Endothelial cell of umbilical vein (primary cell): ENCODE results near the gene SDHAF2. TPM values are rescaled to one million over a fixed set of nuclear protein-coding genes. Genes with fewer than 3 reads are reported as not detected.

Experiments
- BruUV-seq: library from RNA; stranded (reverse); fragments of 400-500 nt; replicated peaks from 2 replicates; lab custom pipeline; 2021; lab: Mats Ljungman, UMichigan
- CTCF ChIA-PET: fragments of 300-600, 350-600 bp; sonication (Branson Sonifier 250); formaldehyde crosslinking; loops from one replicate; lab custom pipeline; 2021; ENCODE audit warnings: antibody characterized with exemption, inconsistent platforms; lab: Charles Lee
- POLR2A ChIA-PET: fragments of 300-600, 350-600 bp; sonication (Branson Sonifier 250); formaldehyde crosslinking; loops from one replicate; lab custom pipeline; 2021; ENCODE audit warnings: antibody characterized with exemption, inconsistent platforms; lab: Charles Lee
- DNase-seq: peaks from one replicate; pipeline ENCODE4 v3.0.0-alpha.2; 2011; ENCODE audit warnings: low read depth, low spot score
- FAIRE-seq: peaks from 2 replicates; lab custom pipeline; 2011; peaks lifted over from hg19 to GRCh38; lab: Jason Lieb, UNC
- H2AFZ ChIP-seq: 2 replicates; pipeline ENCODE4 v1.6.0; 2012; ENCODE audit warnings: low read depth, low read length, control low read depth, inconsistent platforms
- H3K27ac ChIP-seq: 2 replicates; pipeline ENCODE4 v1.5.1; 2011; ENCODE audit warnings: low read depth, mild to moderate bottlenecking, control low read depth, low read length, moderate library complexity; ENCODE audit not compliant: insufficient read depth
- H3K27me3 ChIP-seq, 2 experiments: 2 replicates each; pipeline versions ENCODE4 v1.6.0 to v1.6.1; 2011; ENCODE audit warnings: low read length in 2 of 2, mixed read lengths in 1 of 2; ENCODE audit not compliant: control insufficient read depth in 2 of 2, insufficient read depth in 2 of 2
- H3K36me3 ChIP-seq, 2 experiments: 2 replicates in 1 of 2; 3 replicates in 1 of 2; pipeline ENCODE4 v1.5.1; 2011; ENCODE audit warnings: low read length in 2 of 2, mild to moderate bottlenecking in 1 of 2, moderate library complexity in 1 of 2; ENCODE audit not compliant: control insufficient read depth in 2 of 2, insufficient read depth in 2 of 2; ENCODE audit errors: extremely low read depth in 1 of 2
- H3K4me1 ChIP-seq: 3 replicates; pipeline ENCODE4 v1.5.1; 2011; ENCODE audit warnings: mild to moderate bottlenecking, low read length; ENCODE audit not compliant: control insufficient read depth, insufficient read depth; ENCODE audit errors: extremely low read depth
- H3K4me2 ChIP-seq: 2 replicates; pipeline ENCODE4 v1.6.1; 2011; ENCODE audit warnings: low read length, control low read depth, mixed read lengths; ENCODE audit not compliant: insufficient read depth
- H3K4me3 ChIP-seq, 3 experiments: fragments of 200-600 bp in 1 of 3; sonication (generic), shearing (Covaris generic) in 1 of 3; replicated peaks in 1 of 3; 2 replicates each; pipeline ENCODE4 v1.5.1; 2011 to 2016; ENCODE audit warnings: control low read depth in 3 of 3, low read length in 3 of 3, mild to moderate bottlenecking in 2 of 3, inconsistent platforms in 1 of 3, low read depth in 1 of 3, moderate library complexity in 1 of 3; ENCODE audit not compliant: insufficient read depth in 1 of 3
- H3K79me2 ChIP-seq: 2 replicates; pipeline ENCODE4 v1.6.0; 2012; ENCODE audit warnings: low read length, inconsistent platforms; ENCODE audit not compliant: control insufficient read depth, insufficient read depth
- H3K9ac ChIP-seq: replicated peaks from 2 replicates; pipeline ENCODE3; 2011; ENCODE audit warnings: low read length, control low read depth; ENCODE audit not compliant: insufficient read depth; ENCODE audit errors: extremely low read depth
- H3K9me1 ChIP-seq: replicated peaks from 3 replicates; pipeline ENCODE4 v1.6.0; 2011; ENCODE audit warnings: mild to moderate bottlenecking, low read length; ENCODE audit not compliant: control insufficient read depth, insufficient read depth; ENCODE audit errors: extremely low read depth
- H3K9me3 ChIP-seq: replicated peaks from 2 replicates; pipeline ENCODE4 v1.5.1; 2012; ENCODE audit warnings: low read length, inconsistent platforms; ENCODE audit not compliant: control insufficient read depth, insufficient read depth
- H4K20me1 ChIP-seq: replicated peaks from 2 replicates; pipeline ENCODE3; 2011; ENCODE audit warnings: mild to moderate bottlenecking, low read length; ENCODE audit not compliant: control insufficient read depth, insufficient read depth; ENCODE audit errors: extremely low read depth
- CTCF ChIP-seq, 2 donors: IDR thresholded peaks; 1 replicate in 1 of 2; 2 replicates in 1 of 2; pipeline ENCODE4 v1.5.1; 2011; ENCODE audit warnings: low read length in 2 of 2, mild to moderate bottlenecking in 2 of 2, moderate library complexity in 2 of 2, control low read depth in 1 of 2, inconsistent platforms in 1 of 2, low read depth in 1 of 2; ENCODE audit not compliant: insufficient read depth in 1 of 2; ENCODE audit errors: extremely low read depth in 1 of 2
- EZH2 ChIP-seq: IDR thresholded peaks from 2 replicates; pipeline ENCODE4 v1.6.1; 2012; ENCODE audit warnings: borderline replicate concordance, low read depth, mild to moderate bottlenecking, moderate library complexity, low read length, inconsistent platforms; ENCODE audit not compliant: severe bottlenecking
- FOS ChIP-seq: IDR thresholded peaks from 2 replicates; pipeline ENCODE4 v1.6.1; 2011; ENCODE audit warnings: mild to moderate bottlenecking, low read length, moderate library complexity, borderline replicate concordance; ENCODE audit not compliant: insufficient read depth
- GATA2 ChIP-seq: IDR thresholded peaks from 2 replicates; pipeline ENCODE4 v1.7.0; 2011; ENCODE audit warnings: low read depth, mild to moderate bottlenecking, moderate library complexity, mixed read lengths, low read length; ENCODE audit not compliant: insufficient read length, insufficient read depth
- JUN ChIP-seq: IDR thresholded peaks from 2 replicates; pipeline ENCODE4 v1.6.1; 2011; ENCODE audit warnings: borderline replicate concordance, low read depth; ENCODE audit not compliant: insufficient read length, insufficient read depth
- MAX ChIP-seq: IDR thresholded peaks from 2 replicates; pipeline ENCODE4 v1.6.1; 2011; ENCODE audit not compliant: insufficient read depth, insufficient read length
- MYC ChIP-seq: IDR thresholded peaks from one replicate; pipeline ENCODE4 v1.6.1; 2011; ENCODE audit warnings: mild to moderate bottlenecking, low read depth, low read length
- POLR2A ChIP-seq: IDR thresholded peaks from 2 replicates; pipeline ENCODE4 v1.6.1; 2012; ENCODE audit warnings: low read depth, mild to moderate bottlenecking, control low read depth, low read length
- POLR2AphosphoS5 ChIP-seq: IDR thresholded peaks from 2 replicates; pipeline ENCODE4 v1.6.1; 2012; ENCODE audit warnings: low read depth, mild to moderate bottlenecking, control low read depth, low read length, moderate library complexity; ENCODE audit not compliant: insufficient read depth
- dilution Hi-C: fragments of 300-500 bp; cut with MboI; formaldehyde crosslinking; loops from one replicate; pipeline ENCODE4 v1.15.0; 2019; ENCODE audit warnings: low sequenced_read_pairs; ENCODE audit not compliant: extremely low pct_ligation_motif_present
- intact Hi-C: fragments of 100-400 bp; cut with micrococcal nuclease; formaldehyde crosslinking; loops from one replicate; pipeline ENCODE4 v1.10.0; 2022
- polyA plus RNA-seq, 4 experiments: library from polyadenylated mRNA; depleted of rRNA in 3 of 4; stranded (reverse) in 3 of 4; unstranded in 1 of 4; fragments of >200 nt; gene quantifications; 2 replicates each; pipeline versions ENCODE4 v1.2.1 to v1.2.3, GENCODE V29; 2011 to 2012; ENCODE audit warnings: missing spikeins in 1 of 4
- total RNA-seq: library from RNA; stranded (reverse); gene quantifications from 2 replicates; pipeline ENCODE4 v1.2.3, GENCODE V29; 2021

SDHAF2 gene
- total and polyA plus RNA-seq, 2 donors (not counting 3 experiments of a cell fraction or from before 2014, with no cell fraction given) = 44.5 to 128 TPM

GRCh38 chr11:61447601-61448551 lies 18.0 kb downstream of the SDHAF2 start:
- no peak overlapping the region for H3K27ac ChIP-seq
- no peak for DNase-seq

More at GRCh38 chr11:61447601-61448551, 18.0 kb downstream of the SDHAF2 start:
- Histone ChIP-seq H3K4me2 (no peak overlapping the region), H3K27me3 (no peaks in the 10 kb centered on the region), H3K9me1 (no peaks in the 10 kb centered on the region), H3K9me3 (no peaks in the 10 kb centered on the region), H3K36me3 (peaks cover 5 to 27% of the 10 kb centered on the region in 2 experiments), H3K9ac (no peak overlapping the region), H4K20me1 (no peaks in the 10 kb centered on the region), H3K4me1 (no peaks in the 10 kb centered on the region), H3K79me2 (peaks cover 6% of the 10 kb centered on the region), H3K4me3 (no peak overlapping the region), H2AFZ (no peak overlapping the region)
- TF ChIP-seq MYC = no peak
- no peak for TF ChIP-seq GATA2
- no peak for TF ChIP-seq EZH2
- no peak for TF ChIP-seq FOS
- TF ChIP-seq JUN = no peak
- no peak for TF ChIP-seq CTCF (IDR thresholded peaks at IDR 0.05; ENCODE audit: extremely low read depth in 1 of 2, insufficient read depth in 1 of 2, low read depth in 1 of 2, low read length in 2 of 2)
- TF ChIP-seq MAX = no peak
- no peak for TF ChIP-seq POLR2A
- TF ChIP-seq POLR2AphosphoS5 = no peak
- POLR2A ChIA-PET = interaction anchor here (0.7 kb wide), 1 partner anchor 11 kb away, joined by 5 read pairs; no protein-coding TSS in a partner anchor
- CTCF ChIA-PET = interaction anchor here (1.9 to 6.5 kb wide), 8 partner anchors 10 to 189 kb away, joined by 6 to 229 read pairs (median 32); partner anchors contain the start of genes CPSF7, SDHAF2 and SYT7
- dilution Hi-C loops = no loop called here
- no TSS peak for BruUV-seq
- no peak for FAIRE-seq
- intact Hi-C loops = no loop called here
